Spleen (tissue), 11 donors: ENCODE measurements around the gene MAPT. TPM values are rescaled to one million over a fixed set of nuclear protein-coding genes. Genes with fewer than 3 reads are reported as not detected.

Source experiments
- DNase-seq: peaks from one replicate; pipeline ENCODE4 v3.0.0-alpha.2; 2020
- H3K27ac ChIP-seq, 8 donors: fragments of 200-600 bp; sonication (generic) in 7 of 8; 1 replicate in 4 of 8; 2 replicates in 4 of 8; pipeline versions ENCODE4 v1.5.0 to v1.8.0; 2016 to 2021; ENCODE audit warnings: inconsistent platforms in 4 of 8, mild to moderate bottlenecking in 4 of 8, moderate library complexity in 1 of 8
- H3K27me3 ChIP-seq, 7 donors: fragments of 200-600 bp; sonication (generic) in 6 of 7; replicated peaks in 1 of 7; 1 replicate in 4 of 7; 2 replicates in 3 of 7; pipeline versions ENCODE4 v1.5.0 to v1.8.0; 2016 to 2021; ENCODE audit warnings: inconsistent platforms in 3 of 7, mild to moderate bottlenecking in 1 of 7
- H3K36me3 ChIP-seq, 6 donors: fragments of 200-600 bp; sonication (generic) in 5 of 6; 1 replicate in 4 of 6; 2 replicates in 2 of 6; pipeline versions ENCODE4 v1.5.0 to v1.8.0; 2016 to 2021; ENCODE audit warnings: inconsistent platforms in 2 of 6
- H3K4me1 ChIP-seq, 6 donors: fragments of 200-600 bp; sonication (generic) in 5 of 6; 1 replicate in 3 of 6; 2 replicates in 3 of 6; pipeline versions ENCODE4 v1.5.0 to v1.8.0; 2016 to 2021; ENCODE audit warnings: inconsistent platforms in 3 of 6
- H3K4me3 ChIP-seq, 8 donors: fragments of 200-600 bp; sonication (generic) in 7 of 8; 1 replicate in 4 of 8; 2 replicates in 4 of 8; pipeline versions ENCODE4 v1.5.0 to v1.8.0; 2016 to 2021; ENCODE audit warnings: inconsistent platforms in 4 of 8, mild to moderate bottlenecking in 4 of 8, moderate library complexity in 2 of 8
- H3K9me3 ChIP-seq, 8 donors: fragments of 200-600 bp; sonication (generic) in 7 of 8; 1 replicate in 4 of 8; 2 replicates in 4 of 8; pipeline versions ENCODE4 v1.5.0 to v1.8.0; 2016 to 2021; ENCODE audit warnings: inconsistent platforms in 4 of 8
- CTCF ChIP-seq, 11 experiments: fragments of 200-600 bp in 7 of 11; fragments of 450-650 bp in 4 of 11; sonication (generic) in 4 of 11; IDR thresholded peaks in 8 of 11; conservative IDR thresholded peaks in 3 of 11; 1 replicate in 7 of 11; 2 replicates in 4 of 11; pipeline versions ENCODE4 v1.4.0 to v1.8.0; 2016 to 2021; ENCODE audit warnings: antibody characterized with exemption in 11 of 11, inconsistent platforms in 4 of 11, mild to moderate bottlenecking in 1 of 11
- POLR2A ChIP-seq, 3 donors: fragments of 450-650 bp; IDR thresholded peaks; one replicate each; pipeline ENCODE4 v1.5.1; 2017; ENCODE audit warnings: antibody characterized with exemption in 3 of 3, mild to moderate bottlenecking in 1 of 3
- POLR2AphosphoS5 ChIP-seq, 3 donors: sonication (generic); formaldehyde crosslinking; IDR thresholded peaks; one replicate each; pipeline ENCODE4 v1.5.1; 2017; ENCODE audit warnings: antibody characterized with exemption in 3 of 3
- WGBS, 5 donors: extraction: QIAGEN DNeasy Blood & Tissue Kit in 3 of 5; methylation state at CpG; one replicate each; pipeline versions ENCODE4 v1.1.5 to v1.1.7; 2013 to 2018; 5-methylcytosine and 5-hydroxymethylcytosine counted together
- intact Hi-C: fragments of 100-400 bp; cut with DNase I; formaldehyde crosslinking; loops from one replicate; pipeline ENCODE4 v1.15.0; 2023; ENCODE audit warnings: low total_unique reads
- polyA plus RNA-seq, 3 donors: library from polyadenylated mRNA; stranded (reverse); fragments of 200-250 nt; gene quantifications; one replicate each; pipeline ENCODE4 v1.2.1, GENCODE V29; 2013
- total RNA-seq, 7 donors: library from RNA; depleted of rRNA in 3 of 7; stranded (reverse); fragments of >200 nt in 3 of 7; fragmentation: NEBNext Ultra II Directional in 4 of 7; extraction: Animal tissue kit (Norgen Biotek cat#: 25700) in 4 of 7; gene quantifications; one replicate each; pipeline versions ENCODE4 v1.1.0 to v1.2.1, GENCODE V29; 2016 to 2021
- donor health status: healthy with polysubstance abuse.
- donor health status: DM: no; HTN: no; CAD: no; lungs with moderate emphysema.
- donor health status: DM: no; HTN: no; CAD: no.
- donor health status: Bipolar disorder and iron deficiency.
- donor health status: healthy.
- donor health status: DM: no; HTN: no; CAD: no.
- donor health status: DM: yes; HTN: yes; CAD: no.

The MAPT gene
- total and polyA plus RNA-seq, 10 donors: 0.15 to 1.6 (median 0.66) TPM

GRCh38 chr17:46027048-46027975 is 133.0 kb downstream of the MAPT start:
- H3K36me3 ChIP-seq: peaks cover 4 to 90% (median 24%) of the 10 kb centered on the region in 6 donors
- no peaks in the 10 kb centered on the region for H3K9me3 ChIP-seq
- TF ChIP-seq POLR2A (IDR thresholded peaks at IDR 0.05) (no peak), CTCF (IDR thresholded peaks at IDR 0.05 in 8 of 11, conservative IDR thresholded peaks at IDR 0.05 in 3 of 11) (no peak), POLR2AphosphoS5 (IDR thresholded peaks at IDR 0.05) (peak in 1 of 3 donors; percentile 22)
- 57 to 74% (median 64%) methylated on average over 12 of the region's 12 CpGs for WGBS, 5 donors
- H3K27ac ChIP-seq: peak overlapping the region in 6 of 8 donors; percentile 23 to 77 (median 66)
- H3K27me3 ChIP-seq: no peaks in the 10 kb centered on the region
- H3K4me1 ChIP-seq: peaks cover 0 to 54% (median 40%) of the 10 kb centered on the region in 6 donors
- DNase-seq: peak; percentile 31
- no peak overlapping the region for H3K4me3 ChIP-seq
- intact Hi-C loops: no loop called here

- Histone ChIP-seq H3K27ac (peak overlapping the region in 4 of 8 donors; percentile 63 to 77 (median 73)), H3K27me3 (no peaks in the 10 kb centered on the region), H3K36me3 (peaks cover 4 to 90% (median 31%) of the 10 kb centered on the region in 6 donors), H3K4me1 (peaks cover 0 to 54% (median 40%) of the 10 kb centered on the region in 6 donors), H3K9me3 (no peaks in the 10 kb centered on the region), H3K4me3 (no peak overlapping the region)
- 84 to 92% (median 88%) methylated on average over 4 of the region's 4 CpGs for WGBS, 5 donors
- DNase-seq: no peak
- TF ChIP-seq CTCF (IDR thresholded peaks at IDR 0.05 in 8 of 11, conservative IDR thresholded peaks at IDR 0.05 in 3 of 11): no peak
- TF ChIP-seq POLR2AphosphoS5 (IDR thresholded peaks at IDR 0.05): no peak
- intact Hi-C loops: no loop called here
Observed at GRCh38 chr17:46027976-46028325, 133.6 kb downstream of the MAPT start.

GRCh38 chr17:46028374-46028773 is 134.0 kb downstream of the MAPT start:
- 89 to 93% (median 91%) methylated on average over 3 of the region's 3 CpGs for WGBS, 5 donors
- Histone ChIP-seq H3K9me3 (no peaks in the 10 kb centered on the region), H3K4me3 (no peak overlapping the region), H3K4me1 (peaks cover 0 to 54% (median 40%) of the 10 kb centered on the region in 6 donors), H3K27ac (peak overlapping the region in 4 of 8 donors; percentile 2 to 77 (median 73)), H3K27me3 (no peaks in the 10 kb centered on the region), H3K36me3 (peaks cover 4 to 91% (median 35%) of the 10 kb centered on the region in 6 donors)
- peak; percentile 19 for DNase-seq
- intact Hi-C loops: no loop called here
- TF ChIP-seq POLR2AphosphoS5 (IDR thresholded peaks at IDR 0.05) (no peak), POLR2A (IDR thresholded peaks at IDR 0.05) (no peak), CTCF (IDR thresholded peaks at IDR 0.05 in 8 of 11, conservative IDR thresholded peaks at IDR 0.05 in 3 of 11) (no peak)

- no peak for DNase-seq
- Histone ChIP-seq H3K36me3 (peaks cover 4 to 98% (median 42%) of the 10 kb centered on the region in 6 donors), H3K4me1 (peaks cover 0 to 54% (median 40%) of the 10 kb centered on the region in 6 donors), H3K27ac (peak overlapping the region in 4 of 8 donors; percentile 2 to 77 (median 46)), H3K4me3 (no peak overlapping the region), H3K9me3 (no peaks in the 10 kb centered on the region), H3K27me3 (no peaks in the 10 kb centered on the region)
- no peak for TF ChIP-seq POLR2A (IDR thresholded peaks at IDR 0.05)
- WGBS, 5 donors: 66 to 80% (median 74%) methylated on average over 4 of the region's 4 CpGs
- intact Hi-C loops: no loop called here
Observed at GRCh38 chr17:46028981-46029565, 134.7 kb downstream of the MAPT start.
